ENCODE data around the gene ADARB2. TPM values are rescaled to one million over a fixed set of nuclear protein-coding genes. Genes with fewer than 3 reads are reported as not detected.
"Not testable (repeated sequence)": the region's sequence is repeated elsewhere in the genome, so short reads cannot be mapped to it uniquely, and the experiment has no call there.

Gene ADARB2
- total and polyA plus RNA-seq, 3 experiments from 2014 or later: not detected

- H3K27ac ChIP-seq (ENCODE audit: low read depth, low read length): no peak overlapping the region
- peaks cover 17 to 21% of the 10 kb centered on the region in 2 donors for H3K27me3 Mint-ChIP-seq
- no peaks in the 10 kb centered on the region for H3K4me1 Mint-ChIP-seq
- H3K27ac Mint-ChIP-seq: no peak overlapping the region
- no peaks in the 10 kb centered on the region for H3K27me3 ChIP-seq (ENCODE audit: insufficient read depth, low read length, poor library complexity, severe bottlenecking)
- POLR2A ChIA-PET: no interaction called here
- no peaks in the 10 kb centered on the region for H3K36me3 Mint-ChIP-seq
- H3K4me1 ChIP-seq (ENCODE audit: insufficient read depth, low read length): no peaks in the 10 kb centered on the region
- no peaks in the 10 kb centered on the region for H3K36me3 ChIP-seq (ENCODE audit: insufficient read depth, low read length)
- no peaks in the 10 kb centered on the region for H3K9me3 ChIP-seq (ENCODE audit: low read length)
- DNase-seq: no peak
- CTCF ChIA-PET: no interaction called here
- no peak overlapping the region for H3K4me3 ChIP-seq (ENCODE audit: low read length)
- H3K4me3 Mint-ChIP-seq: no peak overlapping the region
- H3K9me3 Mint-ChIP-seq: no peaks in the 10 kb centered on the region
Measured at GRCh38 chr10:1230138-1230537, 507.2 kb downstream of the ADARB2 start.

GRCh38 chr10:1229574-1229973, 507.8 kb downstream of the ADARB2 start:
- no peaks in the 10 kb centered on the region for H3K36me3 ChIP-seq (ENCODE audit: insufficient read depth, low read length)
- ChIA-PET POLR2A (no interaction called here), CTCF (no interaction called here)
- H3K4me1 ChIP-seq (ENCODE audit: insufficient read depth, low read length): no peaks in the 10 kb centered on the region
- DNase-seq: no peak
- H3K9me3 ChIP-seq (ENCODE audit: low read length): no peaks in the 10 kb centered on the region
- Mint-ChIP-seq H3K4me3 (no peak overlapping the region), H3K9me3 (peaks cover 0 to 2% (median 0%) of the 10 kb centered on the region in 5 donors), H3K27ac (no peak overlapping the region), H3K4me1 (no peaks in the 10 kb centered on the region), H3K27me3 (peaks cover 16 to 21% of the 10 kb centered on the region in 2 donors), H3K36me3 (no peaks in the 10 kb centered on the region)
- H3K27ac ChIP-seq (ENCODE audit: low read depth, low read length): no peak overlapping the region
- no peaks in the 10 kb centered on the region for H3K27me3 ChIP-seq (ENCODE audit: insufficient read depth, low read length, poor library complexity, severe bottlenecking)
- no peak overlapping the region for H3K4me3 ChIP-seq (ENCODE audit: low read length)

GRCh38 chr10:1229116-1229515, 508.2 kb downstream of the ADARB2 start:
- Mint-ChIP-seq H3K4me1 (no peaks in the 10 kb centered on the region), H3K36me3 (no peaks in the 10 kb centered on the region), H3K9me3 (peaks cover 0 to 3% (median 0%) of the 10 kb centered on the region in 5 donors), H3K27me3 (peaks cover 13 to 21% of the 10 kb centered on the region in 2 donors), H3K4me3 (no peak overlapping the region), H3K27ac (no peak overlapping the region)
- H3K9me3 ChIP-seq (ENCODE audit: low read length): no peaks in the 10 kb centered on the region
- H3K4me1 ChIP-seq (ENCODE audit: insufficient read depth, low read length): no peaks in the 10 kb centered on the region
- no peak overlapping the region for H3K27ac ChIP-seq (ENCODE audit: low read depth, low read length)
- ChIA-PET CTCF (no interaction called here), POLR2A (no interaction called here)
- no peak for DNase-seq
- no peaks in the 10 kb centered on the region for H3K27me3 ChIP-seq (ENCODE audit: insufficient read depth, low read length, poor library complexity, severe bottlenecking)
- no peak overlapping the region for H3K4me3 ChIP-seq (ENCODE audit: low read length)
- H3K36me3 ChIP-seq (ENCODE audit: insufficient read depth, low read length): no peaks in the 10 kb centered on the region

GRCh38 chr10:1228467-1228975, 508.8 kb downstream of the ADARB2 start:
- H3K27me3 ChIP-seq (ENCODE audit: insufficient read depth, low read length, poor library complexity, severe bottlenecking): no peaks in the 10 kb centered on the region
- H3K4me1 ChIP-seq (ENCODE audit: insufficient read depth, low read length): no peaks in the 10 kb centered on the region
- no peak overlapping the region for H3K4me3 Mint-ChIP-seq
- no peaks in the 10 kb centered on the region for H3K36me3 ChIP-seq (ENCODE audit: insufficient read depth, low read length)
- H3K4me3 ChIP-seq (ENCODE audit: low read length): no peak overlapping the region
- H3K27ac ChIP-seq (ENCODE audit: low read depth, low read length): no peak overlapping the region
- ChIA-PET CTCF (no interaction called here), POLR2A (no interaction called here)
- DNase-seq: no peak
- no peak overlapping the region for H3K27ac Mint-ChIP-seq
- peaks cover 11 to 21% of the 10 kb centered on the region in 2 donors for H3K27me3 Mint-ChIP-seq
- no peaks in the 10 kb centered on the region for H3K9me3 ChIP-seq (ENCODE audit: low read length)
- H3K4me1 Mint-ChIP-seq: no peaks in the 10 kb centered on the region
- no peaks in the 10 kb centered on the region for H3K36me3 Mint-ChIP-seq
- peaks cover 0 to 6% (median 0%) of the 10 kb centered on the region in 5 donors for H3K9me3 Mint-ChIP-seq

- ChIA-PET CTCF (no interaction called here), POLR2A (no interaction called here)
- DNase-seq: no peak
- H3K27me3 Mint-ChIP-seq: peaks cover 11 to 21% of the 10 kb centered on the region in 2 donors
- Histone ChIP-seq H3K27me3 (ENCODE audit: insufficient read depth, low read length, poor library complexity, severe bottlenecking) (no peaks in the 10 kb centered on the region), H3K9me3 (ENCODE audit: low read length) (no peaks in the 10 kb centered on the region), H3K36me3 (ENCODE audit: insufficient read depth, low read length) (no peaks in the 10 kb centered on the region), H3K27ac (ENCODE audit: low read depth, low read length) (no peak overlapping the region), H3K4me3 (ENCODE audit: low read length) (no peak overlapping the region), H3K4me1 (ENCODE audit: insufficient read depth, low read length) (no peaks in the 10 kb centered on the region)
- H3K9me3 Mint-ChIP-seq: peaks cover 0 to 11% (median 0%) of the 10 kb centered on the region in 5 donors
- H3K36me3 Mint-ChIP-seq: no peaks in the 10 kb centered on the region
- no peaks in the 10 kb centered on the region for H3K4me1 Mint-ChIP-seq
- H3K27ac Mint-ChIP-seq: no peak overlapping the region
- no peak overlapping the region for H3K4me3 Mint-ChIP-seq
Measured at GRCh38 chr10:1227510-1228402, 509.6 kb downstream of the ADARB2 start.

- H3K4me3 ChIP-seq (ENCODE audit: low read length); H3K27ac Mint-ChIP-seq; H3K4me3 Mint-ChIP-seq; H3K9me3 ChIP-seq (ENCODE audit: low read length); H3K4me1 ChIP-seq (ENCODE audit: insufficient read depth, low read length); H3K4me1 Mint-ChIP-seq; H3K36me3 ChIP-seq (ENCODE audit: insufficient read depth, low read length); H3K27ac ChIP-seq (ENCODE audit: low read depth, low read length); CTCF ChIA-PET; H3K27me3 ChIP-seq (ENCODE audit: insufficient read depth, low read length, poor library complexity, severe bottlenecking); H3K36me3 Mint-ChIP-seq; DNase-seq; POLR2A ChIA-PET: not testable (repeated sequence)
- H3K9me3 Mint-ChIP-seq: peaks cover 0 to 13% (median 0%) of the 10 kb centered on the region in 5 donors
- peaks cover 11 to 21% of the 10 kb centered on the region in 2 donors for H3K27me3 Mint-ChIP-seq
Measured at GRCh38 chr10:1226907-1227306, 510.4 kb downstream of the ADARB2 start.

GRCh38 chr10:1219874-1220273, 517.5 kb downstream of the ADARB2 start:
- DNase-seq; H3K4me3 Mint-ChIP-seq; H3K27me3 Mint-ChIP-seq; POLR2A ChIA-PET; H3K4me3 ChIP-seq (ENCODE audit: low read length); H3K36me3 ChIP-seq (ENCODE audit: insufficient read depth, low read length); H3K4me1 ChIP-seq (ENCODE audit: insufficient read depth, low read length); H3K36me3 Mint-ChIP-seq; H3K9me3 ChIP-seq (ENCODE audit: low read length); H3K27me3 ChIP-seq (ENCODE audit: insufficient read depth, low read length, poor library complexity, severe bottlenecking); H3K27ac ChIP-seq (ENCODE audit: low read depth, low read length); CTCF ChIA-PET; H3K27ac Mint-ChIP-seq; H3K4me1 Mint-ChIP-seq: not testable (repeated sequence)
- H3K9me3 Mint-ChIP-seq: peaks cover 0 to 13% (median 0%) of the 10 kb centered on the region in 5 donors

- H3K4me3 Mint-ChIP-seq: no peak overlapping the region
Measured at GRCh38 chr10:1217661-1218060, 519.7 kb downstream of the ADARB2 start.

More at GRCh38 chr10:1217661-1218060, 519.7 kb downstream of the ADARB2 start:
- no peak overlapping the region for H3K27ac ChIP-seq (ENCODE audit: low read depth, low read length)
- ChIA-PET CTCF (no interaction called here), POLR2A (interaction anchor here (0.6 kb wide), 1 partner anchor 20 kb away, joined by 6 read pairs; no protein-coding TSS in a partner anchor)
- Mint-ChIP-seq H3K27me3 (no peaks in the 10 kb centered on the region), H3K9me3 (peaks cover 0 to 1% (median 0%) of the 10 kb centered on the region in 5 donors), H3K27ac (no peak overlapping the region), H3K36me3 (no peaks in the 10 kb centered on the region), H3K4me1 (no peaks in the 10 kb centered on the region)
- no peaks in the 10 kb centered on the region for H3K4me1 ChIP-seq (ENCODE audit: insufficient read depth, low read length)
- no peaks in the 10 kb centered on the region for H3K27me3 ChIP-seq (ENCODE audit: insufficient read depth, low read length, poor library complexity, severe bottlenecking)
- DNase-seq: no peak
- H3K9me3 ChIP-seq (ENCODE audit: low read length): peaks cover 3% of the 10 kb centered on the region
- no peak overlapping the region for H3K4me3 ChIP-seq (ENCODE audit: low read length)
- no peaks in the 10 kb centered on the region for H3K36me3 ChIP-seq (ENCODE audit: insufficient read depth, low read length)
